ENCODE results near the gene CPSF3.

The CPSF3 gene

DNA sequence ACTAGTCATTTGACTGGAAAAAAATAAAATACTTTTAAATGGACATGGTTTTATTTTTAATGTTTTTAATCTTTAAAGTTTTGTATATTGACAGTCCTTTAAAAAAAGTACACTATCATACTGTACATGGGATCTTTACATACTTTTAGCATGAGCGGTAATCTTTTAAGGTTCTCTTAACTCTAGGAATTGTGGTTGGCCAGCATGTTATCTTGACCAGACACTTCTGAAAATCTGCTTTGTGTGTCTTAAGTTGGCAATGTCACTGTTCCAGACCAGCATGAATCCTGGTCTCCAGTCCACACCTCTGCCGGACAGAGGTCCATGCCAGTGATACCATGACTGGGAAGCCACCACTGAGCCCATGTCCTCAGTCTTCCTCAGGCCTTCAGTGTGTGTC, 17.8 kb upstream of the CPSF3 start:
- H3K27me3 Mint-ChIP-seq, result peaks cover under 1% of the 10 kb centered on the region

GRCh38 chr2:9406529-9407362, 16.7 kb upstream of the CPSF3 start:
- Mint-ChIP-seq H3K27ac (no peak overlapping the region), H3K4me3 (no peak overlapping the region), H3K36me3 (ENCODE audit: low read depth) (peaks cover 61% of the 10 kb centered on the region), H3K9me3 (no peaks in the 10 kb centered on the region), H3K4me1 (ENCODE audit: low read depth) (no peaks in the 10 kb centered on the region), H3K27me3 (no peaks in the 10 kb centered on the region)
- no peak for DNase-seq

More for the DNA sequence above, 17.8 kb upstream of the CPSF3 start:
- H3K4me1 Mint-ChIP-seq (ENCODE audit: low read depth), result peaks cover under 1% of the 10 kb centered on the region
- no peak overlapping the region for H3K27ac Mint-ChIP-seq
- H3K9me3 Mint-ChIP-seq, result no peaks in the 10 kb centered on the region
- no peak overlapping the region for H3K4me3 Mint-ChIP-seq
- DNase-seq, result no peak
- H3K36me3 Mint-ChIP-seq (ENCODE audit: low read depth), result peaks cover 50% of the 10 kb centered on the region

- no peak overlapping the region for H3K4me3 Mint-ChIP-seq
- peaks cover 67% of the 10 kb centered on the region for H3K36me3 Mint-ChIP-seq (ENCODE audit: low read depth)
- no peaks in the 10 kb centered on the region for H3K4me1 Mint-ChIP-seq (ENCODE audit: low read depth)
- DNase-seq, result no peak
- no peaks in the 10 kb centered on the region for H3K27me3 Mint-ChIP-seq
- no peaks in the 10 kb centered on the region for H3K9me3 Mint-ChIP-seq
- H3K27ac Mint-ChIP-seq, result no peak overlapping the region
These were observed 16.1 kb upstream of the CPSF3 start for GRCh38 chr2:9407363-9407811.

- Mint-ChIP-seq H3K27ac (no peak overlapping the region), H3K4me3 (no peak overlapping the region), H3K36me3 (ENCODE audit: low read depth) (peaks cover 73% of the 10 kb centered on the region)
These were observed 14.8 kb upstream of the CPSF3 start for GRCh38 chr2:9408641-9409151.

GRCh38 chr2:9410108-9410507, 13.3 kb upstream of the CPSF3 start:
- no peak for DNase-seq
- Mint-ChIP-seq H3K4me1 (ENCODE audit: low read depth) (peaks cover 8% of the 10 kb centered on the region), H3K9me3 (no peaks in the 10 kb centered on the region), H3K27ac (no peak overlapping the region), H3K27me3 (no peaks in the 10 kb centered on the region), H3K4me3 (no peak overlapping the region), H3K36me3 (ENCODE audit: low read depth) (peaks cover 85% of the 10 kb centered on the region)

More at GRCh38 chr2:9408641-9409151, 14.8 kb upstream of the CPSF3 start:
- H3K27me3 Mint-ChIP-seq, result no peaks in the 10 kb centered on the region
- H3K9me3 Mint-ChIP-seq, result no peaks in the 10 kb centered on the region
- H3K4me1 Mint-ChIP-seq (ENCODE audit: low read depth), result peaks cover under 1% of the 10 kb centered on the region
- no peak for DNase-seq

- peaks cover 91% of the 10 kb centered on the region for H3K36me3 Mint-ChIP-seq (ENCODE audit: low read depth)
- H3K9me3 Mint-ChIP-seq, result no peaks in the 10 kb centered on the region
- DNase-seq, result no peak
- peaks cover 25% of the 10 kb centered on the region for H3K4me1 Mint-ChIP-seq (ENCODE audit: low read depth)
- H3K27me3 Mint-ChIP-seq, result no peaks in the 10 kb centered on the region
- no peak overlapping the region for H3K4me3 Mint-ChIP-seq
- H3K27ac Mint-ChIP-seq, result no peak overlapping the region
These were observed 10.7 kb upstream of the CPSF3 start for GRCh38 chr2:9412781-9413180.

GRCh38 chr2:9415516-9416169, 7.8 kb upstream of the CPSF3 start:
- Mint-ChIP-seq H3K27ac (peak overlapping the region; percentile 61), H3K9me3 (no peaks in the 10 kb centered on the region), H3K27me3 (no peaks in the 10 kb centered on the region), H3K36me3 (ENCODE audit: low read depth) (peaks cover 88% of the 10 kb centered on the region), H3K4me1 (ENCODE audit: low read depth) (peaks cover 50% of the 10 kb centered on the region), H3K4me3 (no peak overlapping the region)
- no peak for DNase-seq

DNA sequence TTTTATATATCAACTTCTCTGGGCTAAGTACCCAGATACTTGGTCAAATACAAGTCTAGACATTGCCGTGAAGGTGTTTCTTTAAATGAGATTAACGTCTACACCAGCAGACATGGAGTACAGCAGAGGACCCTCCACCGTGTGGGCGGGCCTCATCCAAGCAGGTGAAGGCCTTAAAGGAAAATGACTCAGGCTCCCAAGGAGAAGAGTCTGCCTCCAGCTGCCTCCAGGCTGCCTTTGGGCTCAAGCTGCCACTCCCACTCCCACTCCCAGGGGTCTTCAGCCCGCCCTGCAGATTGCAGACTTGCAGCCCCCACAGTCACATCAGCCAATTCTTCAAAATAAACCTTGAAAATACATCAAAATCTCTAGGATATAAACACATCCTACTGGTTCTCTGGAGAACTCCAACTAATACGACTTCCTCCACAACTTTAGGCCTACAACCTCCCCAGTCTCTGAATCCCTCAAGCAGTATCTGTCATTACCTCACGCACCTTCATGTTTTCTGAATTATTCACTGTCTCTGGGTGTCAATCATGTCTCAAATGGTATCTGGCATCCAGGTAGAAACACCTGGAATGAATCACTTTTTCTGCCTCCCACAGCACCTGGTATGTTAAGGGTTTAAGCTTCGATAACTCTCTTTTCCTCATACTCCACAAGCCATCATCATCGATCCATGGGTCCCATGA, 7.0 kb upstream of the CPSF3 start:
- Mint-ChIP-seq H3K27ac (peak overlapping the region; percentile 61), H3K36me3 (ENCODE audit: low read depth) (peaks cover 83% of the 10 kb centered on the region), H3K4me1 (ENCODE audit: low read depth) (peaks cover 55% of the 10 kb centered on the region), H3K4me3 (no peak overlapping the region), H3K9me3 (no peaks in the 10 kb centered on the region), H3K27me3 (no peaks in the 10 kb centered on the region)
- DNase-seq, result no peak

GRCh38 chr2:9416962-9417316, 6.5 kb upstream of the CPSF3 start:
- DNase-seq, result no peak
- Mint-ChIP-seq H3K9me3 (no peaks in the 10 kb centered on the region), H3K4me1 (ENCODE audit: low read depth) (peaks cover 59% of the 10 kb centered on the region), H3K4me3 (no peak overlapping the region), H3K27me3 (no peaks in the 10 kb centered on the region), H3K36me3 (ENCODE audit: low read depth) (peaks cover 82% of the 10 kb centered on the region), H3K27ac (peak overlapping the region; percentile 30)

GRCh38 chr2:9417725-9418124, 5.7 kb upstream of the CPSF3 start:
- H3K9me3 Mint-ChIP-seq, result no peaks in the 10 kb centered on the region
- no peak overlapping the region for H3K4me3 Mint-ChIP-seq
- H3K36me3 Mint-ChIP-seq (ENCODE audit: low read depth), result peaks cover 83% of the 10 kb centered on the region
- no peak overlapping the region for H3K27ac Mint-ChIP-seq
- DNase-seq, result no peak
- H3K4me1 Mint-ChIP-seq (ENCODE audit: low read depth), result peaks cover 67% of the 10 kb centered on the region
- no peaks in the 10 kb centered on the region for H3K27me3 Mint-ChIP-seq

DNA sequence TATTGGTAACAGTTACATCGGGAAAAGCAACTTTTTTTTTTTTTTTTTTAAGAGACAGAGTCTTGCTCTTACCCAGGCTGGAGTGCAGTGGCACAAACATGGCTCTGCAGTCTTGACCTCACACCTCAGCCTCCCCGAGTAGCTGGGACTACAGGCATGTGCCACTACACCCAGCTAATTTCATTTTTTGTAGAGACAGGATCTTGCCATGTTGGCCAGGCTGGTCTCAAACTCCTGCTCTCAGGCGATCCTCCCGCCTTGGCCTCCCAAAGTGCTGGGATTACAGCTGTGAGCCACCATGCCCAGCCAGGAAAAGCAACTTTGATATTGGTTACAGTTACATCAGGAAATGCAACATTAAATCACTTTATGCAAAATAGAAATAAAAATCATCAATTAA, 4.7 kb upstream of the CPSF3 start:
- no peak for DNase-seq
- Mint-ChIP-seq H3K27me3 (no peaks in the 10 kb centered on the region), H3K36me3 (ENCODE audit: low read depth) (peaks cover 77% of the 10 kb centered on the region), H3K9me3 (no peaks in the 10 kb centered on the region), H3K27ac (peak overlapping the region; percentile 68), H3K4me1 (ENCODE audit: low read depth) (peaks cover 67% of the 10 kb centered on the region), H3K4me3 (no peak overlapping the region)

DNA sequence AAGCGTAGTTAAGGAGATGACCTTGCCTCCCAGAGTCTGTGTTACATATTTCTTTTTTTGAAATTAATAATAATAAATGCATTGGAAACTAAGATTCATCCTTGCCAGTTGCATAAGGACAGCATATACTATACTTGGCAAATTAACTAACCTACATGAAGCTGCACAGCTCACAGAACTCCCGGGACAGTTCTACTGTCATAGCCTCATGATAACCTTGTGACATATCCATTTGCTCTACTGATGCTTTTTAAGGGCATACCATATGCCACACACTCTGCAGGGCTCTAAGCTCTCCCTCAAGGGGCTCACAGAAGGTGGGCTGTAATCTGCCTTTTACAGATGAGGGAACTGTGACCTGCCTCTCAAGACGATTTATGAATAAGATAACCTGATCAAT, 3.9 kb upstream of the CPSF3 start:
- Mint-ChIP-seq H3K4me1 (ENCODE audit: low read depth) (peaks cover 62% of the 10 kb centered on the region), H3K36me3 (ENCODE audit: low read depth) (peaks cover 69% of the 10 kb centered on the region), H3K27ac (peak overlapping the region; percentile 68), H3K9me3 (no peaks in the 10 kb centered on the region), H3K27me3 (no peaks in the 10 kb centered on the region), H3K4me3 (no peak overlapping the region)
- no peak for DNase-seq

DNA sequence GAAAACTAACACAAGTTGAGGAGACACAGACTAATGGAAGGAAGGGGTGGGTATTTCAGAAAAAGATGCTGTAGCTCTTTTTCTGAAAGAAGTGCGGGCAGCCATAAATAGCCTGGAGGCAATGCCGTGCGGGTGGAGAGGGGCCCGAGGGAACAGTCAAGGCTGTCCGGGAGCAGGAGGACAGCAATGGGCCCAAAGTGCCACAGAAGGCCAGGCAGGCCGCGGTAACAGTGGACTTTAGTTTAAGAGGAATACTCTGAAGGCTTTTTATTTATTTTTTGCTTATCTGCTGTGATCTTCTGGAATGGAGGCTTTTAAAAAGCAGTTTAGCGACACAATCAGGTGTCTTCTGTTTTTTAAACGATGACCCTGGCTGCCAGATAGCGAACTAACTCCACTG, 3.0 kb upstream of the CPSF3 start:
- Mint-ChIP-seq H3K36me3 (ENCODE audit: low read depth) (peaks cover 62% of the 10 kb centered on the region), H3K27ac (no peak overlapping the region), H3K4me1 (ENCODE audit: low read depth) (peaks cover 60% of the 10 kb centered on the region), H3K9me3 (no peaks in the 10 kb centered on the region), H3K4me3 (peak overlapping the region; percentile 25), H3K27me3 (no peaks in the 10 kb centered on the region)
- no peak for DNase-seq

GRCh38 chr2:9422321-9423099, 944 bp upstream of the CPSF3 start:
- Mint-ChIP-seq H3K4me3 (no peak overlapping the region), H3K27ac (peak overlapping the region; percentile 94), H3K4me1 (ENCODE audit: low read depth) (peaks cover 44% of the 10 kb centered on the region), H3K27me3 (no peaks in the 10 kb centered on the region), H3K9me3 (no peaks in the 10 kb centered on the region), H3K36me3 (ENCODE audit: low read depth) (peaks cover 42% of the 10 kb centered on the region)
- DNase-seq, result peak; percentile 70

Measured in activated T-cell treated with anti-CD3 and anti-CD28 coated beads, Interleukin-2, amount 50 U/mL, for 24 hours (primary cell).